ENCODE measurements around the gene HIPK4. TPM values are rescaled to one million over a fixed set of nuclear protein-coding genes. Genes with fewer than 3 reads are reported as not detected.

The HIPK4 gene
- total RNA-seq, 2 experiments from 2014 or later = not detected

GRCh38 chr19:40415768-40416167, 25.8 kb upstream of the HIPK4 start:
- peaks cover 28% of the 10 kb centered on the region for H3K4me1 ChIP-seq (ENCODE audit: insufficient read depth, low read length, poor library complexity, severe bottlenecking)
- no peak overlapping the region for H3K4me3 ChIP-seq (ENCODE audit: low read depth, low read length, poor library complexity, severe bottlenecking)
- no peaks in the 10 kb centered on the region for H3K36me3 ChIP-seq (ENCODE audit: insufficient read depth, low read length)
- POLR2A ChIA-PET = no interaction called here
- intact Hi-C loops (cut with micrococcal nuclease; ENCODE audit: unreplicated experiment) = no loop called here
- no peaks in the 10 kb centered on the region for H3K9me3 ChIP-seq (ENCODE audit: low read length)
- BruUV-seq (replicated peaks) = no TSS peak
- no peak for DNase-seq (ENCODE audit: low spot score)
- H3K4me2 ChIP-seq (ENCODE audit: low read length) = no peak overlapping the region
- no peak for TF ChIP-seq EZH2phosphoT487 (IDR thresholded peaks at IDR 0.05; ENCODE audit: borderline replicate concordance, low read depth, low read length)
- no peak for TF ChIP-seq CTCF (conservative IDR thresholded peaks at IDR 0.05; ENCODE audit: low read length)
- H3K27ac ChIP-seq (ENCODE audit: low read depth, low read length, poor library complexity, severe bottlenecking) = no peak overlapping the region
- H3K9me2 ChIP-seq (ENCODE audit: insufficient read depth, low read length) = no peaks in the 10 kb centered on the region
- CTCF ChIA-PET (ENCODE audit: unreplicated experiment) = no interaction called here
- H3K79me2 ChIP-seq (ENCODE audit: insufficient read depth, low read depth, low read length) = no peaks in the 10 kb centered on the region
- no peaks in the 10 kb centered on the region for H4K20me1 ChIP-seq (ENCODE audit: insufficient read depth, low read length)
- H2AFZ ChIP-seq (ENCODE audit: low read length) = no peak overlapping the region

- TF ChIP-seq CTCF (conservative IDR thresholded peaks at IDR 0.05; ENCODE audit: low read length) (no peak), EZH2phosphoT487 (IDR thresholded peaks at IDR 0.05; ENCODE audit: borderline replicate concordance, low read depth, low read length) (no peak)
- no peak overlapping the region for H2AFZ ChIP-seq (ENCODE audit: low read length)
- no peak for DNase-seq (ENCODE audit: low spot score)
- H3K9me3 ChIP-seq (ENCODE audit: low read length) = no peaks in the 10 kb centered on the region
- no peak overlapping the region for H3K4me3 ChIP-seq (ENCODE audit: low read depth, low read length, poor library complexity, severe bottlenecking)
- no peaks in the 10 kb centered on the region for H3K9me2 ChIP-seq (ENCODE audit: insufficient read depth, low read length)
- no peak overlapping the region for H3K27ac ChIP-seq (ENCODE audit: low read depth, low read length, poor library complexity, severe bottlenecking)
- H3K79me2 ChIP-seq (ENCODE audit: insufficient read depth, low read depth, low read length) = no peaks in the 10 kb centered on the region
- CTCF ChIA-PET (ENCODE audit: unreplicated experiment) = no interaction called here
- H3K4me1 ChIP-seq (ENCODE audit: insufficient read depth, low read length, poor library complexity, severe bottlenecking) = peaks cover 38% of the 10 kb centered on the region
- POLR2A ChIA-PET = no interaction called here
- intact Hi-C loops (cut with micrococcal nuclease; ENCODE audit: unreplicated experiment) = no loop called here
- H4K20me1 ChIP-seq (ENCODE audit: insufficient read depth, low read length) = no peaks in the 10 kb centered on the region
- no TSS peak for BruUV-seq (replicated peaks)
- H3K36me3 ChIP-seq (ENCODE audit: insufficient read depth, low read length) = no peaks in the 10 kb centered on the region
- H3K4me2 ChIP-seq (ENCODE audit: low read length) = no peak overlapping the region
Observed at GRCh38 chr19:40414542-40415535, 24.9 kb upstream of the HIPK4 start.
